ENCODE results near the gene LTF.
"Not testable (repeated sequence)": the region's sequence is repeated elsewhere in the genome, so short reads cannot be mapped to it uniquely, and the experiment has no call there.

LTF gene

GRCh38 chr3:46409739-46410489 lies 54.8 kb downstream of the LTF start:
- DNase-seq = no peak

DNA sequence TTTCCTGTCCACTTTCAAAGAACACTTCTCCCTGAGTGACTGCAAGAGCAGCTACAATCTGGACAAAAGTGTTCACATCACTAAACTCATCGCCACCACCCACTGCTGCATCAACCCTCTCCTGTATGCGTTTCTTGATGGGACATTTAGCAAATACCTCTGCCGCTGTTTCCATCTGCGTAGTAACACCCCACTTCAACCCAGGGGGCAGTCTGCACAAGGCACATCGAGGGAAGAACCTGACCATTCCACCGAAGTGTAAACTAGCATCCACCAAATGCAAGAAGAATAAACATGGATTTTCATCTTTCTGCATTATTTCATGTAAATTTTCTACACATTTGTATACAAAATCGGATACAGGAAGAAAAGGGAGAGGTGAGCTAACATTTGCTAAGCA lies 55.9 kb downstream of the LTF start:
- no peak for DNase-seq

GRCh38 chr3:46407970-46408369 lies 56.7 kb downstream of the LTF start:
- no peak for DNase-seq

- DNase-seq = peak; percentile 50
These were observed 57.7 kb downstream of the LTF start, which contains the start of the genes CCR5AS and CCRL2 for GRCh38 chr3:46406788-46407611. CCR5AS (minus strand) TSS chr3:46407066. CCRL2 (plus strand) TSS chr3:46407259; CDS start chr3:46408080, 821 bp downstream.

DNA sequence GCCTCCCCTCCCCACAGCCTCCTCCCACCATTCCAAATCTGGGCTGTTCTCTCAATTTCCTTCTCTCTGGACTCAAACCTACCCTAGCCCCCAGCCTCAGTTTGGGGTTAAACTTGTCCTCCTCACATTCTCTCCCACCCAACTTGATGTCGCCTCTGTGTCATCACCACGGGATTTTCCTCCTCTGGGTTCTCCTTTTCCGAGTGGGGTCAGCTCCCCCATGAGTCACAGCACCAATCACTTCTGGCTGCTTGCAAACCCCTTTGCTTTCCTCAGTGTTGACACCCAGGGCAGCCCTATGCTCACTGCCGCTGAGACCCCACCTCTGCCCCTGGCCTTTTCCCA lies 58.3 kb downstream of the LTF start:
- DNase-seq = peak; percentile 22

DNA sequence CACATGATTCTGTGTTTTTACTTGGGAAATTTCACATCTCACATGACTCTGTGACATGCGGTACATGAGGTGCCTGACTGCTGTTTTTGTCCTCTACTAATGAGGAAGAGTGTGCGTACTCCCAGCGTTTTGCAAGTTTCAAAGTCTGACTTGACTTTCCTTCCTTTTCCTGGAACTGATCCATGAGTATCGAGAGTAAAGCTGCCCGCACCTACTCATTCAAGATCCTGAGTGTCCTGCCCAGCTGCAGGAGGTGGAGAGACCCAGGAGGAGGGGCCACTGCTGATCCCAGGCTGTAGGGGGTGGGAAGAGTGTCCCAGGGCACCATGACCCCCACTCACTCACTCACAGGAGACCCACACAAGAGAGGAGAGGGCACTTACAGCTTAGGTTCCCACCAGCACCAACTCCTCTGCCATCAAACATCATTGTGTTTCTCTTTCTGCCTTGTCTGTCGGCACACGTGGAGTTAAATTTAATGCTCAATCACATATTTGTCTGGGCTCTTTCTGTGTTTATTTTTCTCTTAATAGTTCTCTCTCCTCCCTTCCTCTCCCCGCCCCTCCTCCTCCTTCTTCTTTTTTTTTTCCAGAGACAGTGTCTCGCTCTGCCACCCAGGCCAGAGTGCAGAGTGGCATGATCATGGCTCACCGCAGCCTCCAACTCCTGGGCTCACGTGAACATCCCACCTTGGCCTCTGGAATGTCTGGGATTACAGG lies 59.2 kb downstream of the LTF start:
- DNase-seq = no peak

DNA sequence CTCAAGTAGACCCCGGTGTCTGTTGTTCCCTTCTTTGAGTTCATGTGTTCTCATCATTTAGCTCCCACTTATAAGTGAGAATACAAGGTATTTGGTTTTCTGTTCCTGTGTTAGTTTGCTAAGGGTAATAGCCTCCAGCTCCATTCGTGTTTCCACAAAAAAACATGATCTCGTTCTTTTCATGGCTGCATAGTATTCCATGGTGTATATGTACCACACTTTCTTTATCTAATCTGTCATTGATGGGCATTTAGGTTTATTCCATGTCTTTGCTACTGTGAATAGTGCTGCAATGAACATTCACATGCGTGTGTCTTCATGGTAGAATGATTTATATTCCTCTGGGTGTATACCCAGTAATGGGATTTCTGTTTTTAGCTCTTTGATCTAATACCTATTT lies 61.8 kb downstream of the LTF start:
- DNase-seq = not testable (repeated sequence)

DNA sequence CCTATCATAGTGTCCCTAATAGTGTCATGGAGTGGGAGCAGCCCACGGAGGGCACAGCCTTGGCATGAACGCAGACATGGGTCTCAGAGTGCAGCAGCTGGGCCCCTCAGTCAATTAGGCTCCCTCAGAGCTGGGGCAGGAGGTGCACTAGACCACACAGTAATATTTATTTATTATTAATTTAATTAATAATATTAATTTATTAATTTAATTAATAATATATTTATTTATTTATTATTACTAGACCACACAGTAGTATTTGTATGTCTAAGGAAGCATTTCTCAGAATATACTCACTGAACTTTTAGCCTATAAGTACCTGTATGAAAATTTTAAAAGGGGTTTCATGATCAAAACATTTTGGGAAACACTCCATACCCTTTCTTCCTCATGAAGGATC lies 63.1 kb downstream of the LTF start:
- DNase-seq = no peak

DNA sequence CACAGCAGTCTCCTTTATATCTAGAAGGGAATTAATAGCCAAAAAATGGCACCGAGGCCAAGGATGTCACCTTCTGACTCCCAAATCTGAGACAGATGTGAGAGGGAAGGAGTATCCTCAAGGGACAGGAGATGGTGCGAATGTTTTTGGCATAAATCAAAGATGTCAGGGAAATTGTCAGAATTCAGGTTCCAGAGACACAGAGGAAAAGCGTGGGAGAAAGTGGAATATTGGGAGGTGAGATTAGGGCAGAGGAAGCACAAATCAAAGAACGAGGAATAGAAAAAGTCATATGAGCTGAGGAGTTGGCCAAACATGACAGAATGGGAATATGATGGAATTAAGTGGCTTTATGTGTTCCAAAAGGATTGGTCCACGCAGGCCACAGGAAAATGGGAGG lies 63.9 kb downstream of the LTF start:
- no peak for DNase-seq

- no peak for DNase-seq
These were observed 64.5 kb downstream of the LTF start for GRCh38 chr3:46400000-46400734.

GRCh38 chr3:46399557-46399956 lies 65.1 kb downstream of the LTF start:
- no peak for DNase-seq

GRCh38 chr3:46399098-46399497 lies 65.6 kb downstream of the LTF start:
- no peak for DNase-seq

DNA sequence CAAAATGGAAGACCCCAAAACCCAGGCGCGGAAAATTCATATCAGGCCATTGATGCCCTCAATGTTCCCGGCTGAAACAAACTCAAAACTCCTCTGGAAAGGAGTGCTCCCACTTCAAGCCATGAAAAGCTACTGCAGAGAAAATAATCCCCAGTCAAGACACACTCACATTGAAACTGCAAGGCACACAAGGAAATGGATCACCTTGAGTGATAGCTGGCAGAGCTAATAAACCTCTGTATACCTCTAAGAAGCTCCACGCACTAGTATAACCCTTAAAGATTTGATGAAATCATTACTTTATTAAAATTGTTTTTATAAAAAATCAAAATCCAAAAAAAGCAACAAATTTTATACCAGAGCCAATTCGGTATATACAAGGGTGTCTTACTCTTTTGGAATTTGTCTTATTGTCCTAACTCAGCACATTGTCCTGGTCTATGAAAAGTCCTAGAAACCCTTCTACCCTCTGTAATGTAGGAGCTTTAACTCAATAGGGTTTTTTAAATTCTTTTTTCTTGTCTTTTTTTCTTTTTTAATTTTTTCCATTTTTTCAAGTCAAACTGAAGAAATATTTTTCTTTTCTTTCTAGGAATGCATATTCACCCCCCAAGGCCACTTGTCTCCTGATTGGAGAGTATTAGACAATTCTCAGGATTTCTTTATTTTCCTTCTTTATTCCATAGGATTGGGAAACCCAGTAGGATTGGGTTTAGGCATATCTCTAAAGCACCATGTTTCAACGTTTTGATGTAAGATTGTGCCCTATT lies 66.3 kb downstream of the LTF start:
- DNase-seq = no peak

- DNase-seq = no peak
These were observed 67.6 kb downstream of the LTF start for GRCh38 chr3:46397111-46397510.

DNA sequence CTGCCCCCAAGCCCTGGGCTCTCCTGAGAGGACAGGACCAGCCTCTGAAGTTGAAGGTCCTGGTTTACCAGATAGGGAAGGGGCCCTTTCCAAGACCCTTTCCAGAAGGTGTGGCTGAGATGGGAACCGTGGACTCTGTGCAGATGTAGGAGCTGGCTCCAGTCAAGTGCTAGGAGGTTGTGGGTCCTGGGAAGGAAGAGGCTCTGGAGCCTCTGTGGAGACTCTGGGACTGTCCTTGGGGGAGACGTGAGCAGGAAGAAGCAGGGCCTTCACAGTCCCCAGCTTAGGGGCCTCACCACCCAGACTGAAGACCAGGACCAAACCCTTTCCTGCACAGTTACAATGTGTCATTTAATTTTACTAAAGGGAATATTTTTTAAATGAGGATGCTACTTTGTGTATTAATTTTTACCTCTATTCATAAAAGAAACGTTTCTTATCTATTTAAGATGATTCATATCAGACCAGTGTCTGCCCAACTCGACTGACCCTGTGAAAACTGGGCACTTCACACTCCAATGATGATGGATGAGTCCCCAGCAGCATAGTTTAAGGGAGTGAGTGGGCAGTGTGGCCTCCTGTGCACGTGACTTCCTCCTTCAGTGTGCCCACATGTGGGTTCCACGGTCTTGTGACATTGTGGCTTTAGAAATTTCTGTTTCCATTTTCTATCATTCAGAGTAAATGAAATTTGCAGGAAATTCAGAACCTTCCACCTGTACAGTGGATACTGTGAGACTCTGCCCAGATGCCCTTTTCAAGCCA lies 68.8 kb downstream of the LTF start:
- no peak for DNase-seq

- no peak for DNase-seq
These were observed 69.5 kb downstream of the LTF start for GRCh38 chr3:46395210-46395661.

GRCh38 chr3:46393554-46394434 lies 70.9 kb downstream of the LTF start:
- DNase-seq = no peak

- no peak for DNase-seq
These were observed 71.7 kb downstream of the LTF start for GRCh38 chr3:46393011-46393410.

DNA sequence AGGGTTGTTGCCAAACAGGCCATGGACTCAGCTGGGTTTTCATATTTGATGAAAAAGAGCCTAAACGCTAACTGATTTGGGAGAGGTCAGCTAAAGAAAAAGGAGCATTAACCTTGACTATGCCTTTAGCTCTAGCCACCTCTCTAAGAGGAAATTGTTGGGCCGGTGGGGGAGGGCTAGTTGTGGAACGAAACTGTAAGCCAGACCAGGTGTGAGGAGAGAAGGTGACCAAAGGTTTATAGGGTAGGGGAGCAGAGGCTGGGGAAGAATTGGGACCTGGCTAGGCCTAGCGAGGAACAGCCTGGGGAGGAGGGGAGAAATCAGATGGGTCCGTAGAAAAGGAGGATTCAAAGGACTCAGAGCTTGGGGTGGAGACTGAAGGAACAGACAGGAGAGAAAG lies 73.2 kb downstream of the LTF start:
- not testable (repeated sequence) for DNase-seq

- DNase-seq = no peak
These were observed 75.4 kb downstream of the LTF start for GRCh38 chr3:46389306-46389705.

Measured in CD4-positive, alpha-beta T cell treated with Interleukin-4 for 4 hours (primary cell).